ENCODE data around the gene CACNA1D.

DNA sequence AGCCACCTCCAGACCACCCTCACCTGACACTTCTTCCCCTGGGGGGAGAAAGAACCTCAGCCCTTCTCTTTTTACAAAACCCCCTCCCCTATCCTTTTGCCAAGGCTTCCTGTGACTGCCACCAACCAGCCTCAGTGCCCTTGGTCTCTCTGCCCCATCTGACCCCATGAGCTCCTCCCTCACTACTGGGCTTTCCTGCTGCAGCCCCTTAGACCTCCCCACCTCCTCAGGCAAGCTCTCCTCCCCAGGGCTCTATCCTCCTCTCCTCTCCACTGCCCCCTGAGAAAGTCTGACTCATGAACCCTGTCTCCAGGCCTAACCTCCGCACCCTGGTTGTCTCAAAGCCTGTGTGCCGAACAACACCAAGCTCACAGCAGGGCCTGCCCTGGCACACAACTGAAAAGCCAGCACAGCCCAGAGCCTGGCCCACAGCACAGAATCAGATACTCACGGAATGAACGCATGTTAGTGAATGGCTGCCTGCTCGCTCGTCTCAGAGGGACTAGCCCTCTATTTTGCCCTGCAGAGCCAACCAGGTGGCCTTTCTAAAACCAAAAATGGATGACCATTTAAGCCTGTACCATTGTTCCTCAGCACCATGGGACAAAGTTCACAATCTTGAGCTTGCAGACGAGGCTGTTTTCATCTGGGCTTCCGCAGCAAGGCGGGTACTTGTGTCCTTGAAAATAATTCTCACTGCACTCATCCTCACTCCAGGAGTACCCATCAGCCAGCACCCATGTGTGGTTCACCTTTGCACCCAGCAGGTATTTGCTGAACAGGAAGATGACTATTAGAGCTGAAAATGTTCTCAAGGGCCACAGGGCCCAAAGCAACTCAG lies 350.1 kb downstream of the CACNA1D start:
- TF ChIP-seq CTCF (IDR thresholded peaks at IDR 0.05) (no peak), POLR2A (IDR thresholded peaks at IDR 0.05) (no peak), EP300 (IDR thresholded peaks at IDR 0.05) (no peak)
